Transverse colon (tissue), 4 donors: Measurements from ENCODE around the gene SLC25A10.

Source experiments
- CTCF ChIP-seq, 5 experiments: fragments of 200-600 bp in 3 of 5; fragments of 450-650 bp in 2 of 5; sonication (generic) in 3 of 5; IDR thresholded peaks; 1 replicate in 2 of 5; 2 replicates in 3 of 5; pipeline ENCODE4 v1.5.1; 2016 to 2017; ENCODE audit warnings: antibody characterized with exemption in 5 of 5, inconsistent platforms in 3 of 5, mild to moderate bottlenecking in 2 of 5, moderate library complexity in 1 of 5
- EP300 ChIP-seq: sonication (generic); formaldehyde crosslinking; IDR thresholded peaks from one replicate; pipeline ENCODE4 v1.6.1; 2017; ENCODE audit warnings: antibody characterized with exemption, low read depth
- POLR2A ChIP-seq: fragments of 450-650 bp; IDR thresholded peaks from one replicate; pipeline ENCODE4 v1.6.1; 2016; ENCODE audit warnings: antibody characterized with exemption, mild to moderate bottlenecking, moderate library complexity
- POLR2AphosphoS5 ChIP-seq, 3 donors: sonication (generic); formaldehyde crosslinking; IDR thresholded peaks; one replicate each; pipeline ENCODE4 v1.6.1; 2016; ENCODE audit warnings: antibody characterized with exemption in 3 of 3

- TF ChIP-seq POLR2A, result no peak
- TF ChIP-seq POLR2AphosphoS5 (IDR thresholded peaks at IDR 0.05), result no peak
- no peak for TF ChIP-seq EP300
- TF ChIP-seq CTCF (IDR thresholded peaks at IDR 0.05), result no peak
Measured at GRCh38 chr17:81705518-81706231, 6.4 kb upstream of the SLC25A10 start.
